ENCODE measurements around the gene KYNU. TPM values are rescaled to one million over a fixed set of nuclear protein-coding genes. Genes with fewer than 3 reads are reported as not detected.
"Not testable (repeated sequence)": the region's sequence is repeated elsewhere in the genome, so short reads cannot be mapped to it uniquely, and the experiment has no call there.

The KYNU gene
- total RNA-seq, 1 experiment from 2014 or later = 55.7 TPM

DNA sequence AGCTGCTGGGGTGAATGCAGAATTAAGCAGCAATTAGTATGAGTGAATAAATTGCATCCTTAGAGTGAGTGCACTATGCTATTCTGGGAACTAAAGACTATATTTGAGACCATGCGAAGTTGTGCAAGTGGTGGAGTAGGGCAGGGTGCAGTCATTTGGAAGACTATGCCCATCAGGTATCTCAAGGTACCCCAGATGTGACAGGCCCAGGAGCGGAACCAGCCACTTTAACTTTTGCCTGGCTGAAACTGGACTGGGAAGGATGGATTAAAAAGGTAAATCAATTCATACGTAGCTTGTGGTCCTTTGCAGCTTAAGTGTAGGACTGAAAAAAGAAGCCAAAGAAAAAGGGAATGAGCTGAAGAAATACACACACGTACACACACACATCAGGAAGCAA lies 1.7 kb downstream of the KYNU start:
- Histone ChIP-seq H3K4me2 (no peak overlapping the region), H3K27ac (no peak overlapping the region), H3K9me3 (ENCODE audit: insufficient read depth, low read depth) (peaks cover 38% of the 10 kb centered on the region), H3K36me3 (ENCODE audit: low read depth) (peaks cover 10% of the 10 kb centered on the region; the same call in 1 of the 2 replicates), H3K4me1 (replicated peaks; ENCODE audit: insufficient read depth) (peaks cover 24% of the 10 kb centered on the region), H3K79me2 (ENCODE audit: low read depth) (no peaks in the 10 kb centered on the region), H3K27me3 (ENCODE audit: insufficient read depth, low read depth) (no peaks in the 10 kb centered on the region), H2AFZ (no peak overlapping the region), H3F3A (ENCODE audit: insufficient read depth, low read depth) (peaks cover 14% of the 10 kb centered on the region), H3K4me3 (no peak overlapping the region), H3K9me2 (ENCODE audit: insufficient read depth) (no peaks in the 10 kb centered on the region), H4K20me1 (ENCODE audit: insufficient read depth) (no peaks in the 10 kb centered on the region)
- intact Hi-C loops (cut with micrococcal nuclease; ENCODE audit: unreplicated experiment) = loop anchor here (5.0 kb wide), 3 partner anchors 67 to 197 kb away; no protein-coding TSS in a partner anchor
- no peak for TF ChIP-seq CTCF (conservative IDR thresholded peaks at IDR 0.05)
- TF ChIP-seq EZH2 (IDR thresholded peaks at IDR 0.05; ENCODE audit: low read depth) = no peak
- ChIA-PET CTCF (no interaction called here), POLR2A (ENCODE audit: unreplicated experiment) (no interaction called here)
- TSS peak; percentile 17 for BruUV-seq (replicated peaks)
- no peak for DNase-seq

- BruUV-seq (replicated peaks) = no TSS peak
- Histone ChIP-seq H3K4me1 (replicated peaks; ENCODE audit: insufficient read depth) (peaks cover 15% of the 10 kb centered on the region), H2AFZ (0 out of 2 replicates have a peak overlapping the region, but pooled peaks have one; percentile 20), H3K36me3 (ENCODE audit: low read depth) (peaks cover 10% of the 10 kb centered on the region; the same call in 1 of the 2 replicates), H3F3A (ENCODE audit: insufficient read depth, low read depth) (peaks cover 7% of the 10 kb centered on the region), H3K27me3 (ENCODE audit: insufficient read depth, low read depth) (no peaks in the 10 kb centered on the region), H3K4me2 (no peak overlapping the region), H3K4me3 (no peak overlapping the region), H4K20me1 (ENCODE audit: insufficient read depth) (no peaks in the 10 kb centered on the region), H3K9me3 (ENCODE audit: insufficient read depth, low read depth) (peaks cover 35% of the 10 kb centered on the region), H3K9me2 (ENCODE audit: insufficient read depth) (no peaks in the 10 kb centered on the region), H3K27ac (peak overlapping the region; percentile 7; the same call in 1 of the 2 replicates), H3K79me2 (ENCODE audit: low read depth) (no peaks in the 10 kb centered on the region)
- DNase-seq = no peak
- TF ChIP-seq CTCF (conservative IDR thresholded peaks at IDR 0.05) = no peak
- no peak for TF ChIP-seq EZH2 (IDR thresholded peaks at IDR 0.05; ENCODE audit: low read depth)
- POLR2A ChIA-PET (ENCODE audit: unreplicated experiment) = no interaction called here
- intact Hi-C loops (cut with micrococcal nuclease; ENCODE audit: unreplicated experiment) = no loop called here
- CTCF ChIA-PET = interaction anchor here (0.5 to 1.3 kb wide), 2 partner anchors 100 to 1375 kb away, joined by 3 read pairs; no protein-coding TSS in a partner anchor
Measured at GRCh38 chr2:142880279-142880678, 2.8 kb downstream of the KYNU start.

DNA sequence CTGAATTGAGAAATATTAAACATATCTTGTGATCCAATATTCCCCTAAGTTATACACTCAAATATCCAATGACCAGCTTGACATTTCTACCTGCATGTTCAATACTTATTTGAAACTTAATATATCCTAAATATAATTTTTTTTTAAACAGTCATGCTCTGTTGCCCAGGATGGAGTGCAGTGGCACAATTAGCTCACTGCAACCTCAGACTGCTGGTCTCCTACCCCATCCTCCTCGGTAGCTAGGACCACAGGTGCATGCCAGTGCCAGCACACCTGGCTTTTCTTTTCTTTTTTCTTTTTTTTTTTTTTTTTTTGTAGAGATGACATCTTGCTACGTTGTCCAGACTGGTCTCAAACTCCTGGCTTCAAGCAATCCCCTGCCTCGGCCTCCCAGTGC lies 4.2 kb downstream of the KYNU start:
- H3K4me1 ChIP-seq (replicated peaks; ENCODE audit: insufficient read depth) = 0 out of 2 replicates have a peak, but pooled peaks cover 3% of the 10 kb centered on the region
- H3K9me2 ChIP-seq (ENCODE audit: insufficient read depth) = no peaks in the 10 kb centered on the region
- H2AFZ ChIP-seq = no peak overlapping the region
- no peak overlapping the region for H3K4me3 ChIP-seq
- H3K9me3 ChIP-seq (ENCODE audit: insufficient read depth, low read depth) = peaks cover 25% of the 10 kb centered on the region
- H3K79me2 ChIP-seq (ENCODE audit: low read depth) = no peaks in the 10 kb centered on the region
- H3K27me3 ChIP-seq (ENCODE audit: insufficient read depth, low read depth) = no peaks in the 10 kb centered on the region
- intact Hi-C loops (cut with micrococcal nuclease; ENCODE audit: unreplicated experiment) = no loop called here
- POLR2A ChIA-PET (ENCODE audit: unreplicated experiment) = interaction anchor here (0.7 kb wide), 1 partner anchor 63 kb away, joined by 29 read pairs; no protein-coding TSS in a partner anchor
- DNase-seq = no peak
- BruUV-seq (replicated peaks) = no TSS peak
- no peaks in the 10 kb centered on the region for H4K20me1 ChIP-seq (ENCODE audit: insufficient read depth)
- no peaks in the 10 kb centered on the region for H3F3A ChIP-seq (ENCODE audit: insufficient read depth, low read depth)
- no peak overlapping the region for H3K27ac ChIP-seq
- CTCF ChIA-PET = no interaction called here
- peaks cover 6% of the 10 kb centered on the region; the same call in 1 of the 2 replicates for H3K36me3 ChIP-seq (ENCODE audit: low read depth)
- no peak overlapping the region for H3K4me2 ChIP-seq
- TF ChIP-seq EZH2 (IDR thresholded peaks at IDR 0.05; ENCODE audit: low read depth) = no peak
- no peak for TF ChIP-seq CTCF (conservative IDR thresholded peaks at IDR 0.05)

- POLR2A ChIA-PET (ENCODE audit: unreplicated experiment); H3K79me2 ChIP-seq (ENCODE audit: low read depth); H3K27ac ChIP-seq; H2AFZ ChIP-seq; H4K20me1 ChIP-seq (ENCODE audit: insufficient read depth); H3K4me1 ChIP-seq (replicated peaks; ENCODE audit: insufficient read depth); intact Hi-C loops (cut with micrococcal nuclease; ENCODE audit: unreplicated experiment); H3F3A ChIP-seq (ENCODE audit: insufficient read depth, low read depth); DNase-seq; H3K27me3 ChIP-seq (ENCODE audit: insufficient read depth, low read depth); H3K4me3 ChIP-seq; H3K4me2 ChIP-seq; BruUV-seq (replicated peaks); H3K36me3 ChIP-seq (ENCODE audit: low read depth); H3K9me2 ChIP-seq (ENCODE audit: insufficient read depth): not testable (repeated sequence)
- CTCF ChIA-PET = interaction anchor here (0.7 kb wide), 1 partner anchor 242 kb away, joined by 9 read pairs; no protein-coding TSS in a partner anchor
- H3K9me3 ChIP-seq (ENCODE audit: insufficient read depth, low read depth) = peaks cover 18% of the 10 kb centered on the region
Measured at GRCh38 chr2:142882500-142882899, 5.0 kb downstream of the KYNU start.

Data from PC-9 (cell line).